WTC11 (cell line): ENCODE measurements around the gene SERF2.

Source experiments
- CTCF ChIP-seq: fragments of 200-600 bp; IDR thresholded peaks from 2 replicates; pipeline ENCODE4 v1.8.0; 2022; ENCODE audit warnings: antibody characterized with exemption
- FOXP1 ChIP-seq: sonication (generic); formaldehyde crosslinking; IDR thresholded peaks from 2 replicates; pipeline ENCODE4 v1.8.0; 2022; ENCODE audit warnings: missing genetic modification reagents, mild to moderate bottlenecking, moderate library complexity, borderline replicate concordance
- MAX ChIP-seq: sonication (generic); formaldehyde crosslinking; IDR thresholded peaks from 2 replicates; pipeline ENCODE4 v1.8.0; 2022; ENCODE audit warnings: mild to moderate bottlenecking, missing genetic modification reagents
- ZNF416 ChIP-seq: fragments of 250-450 bp; sonication (Bioruptor Pico); IDR thresholded peaks from 2 replicates; pipeline ENCODE4 v1.9.0; 2021; ENCODE audit warnings: mild to moderate bottlenecking, inconsistent platforms

- TF ChIP-seq CTCF = no peak
- no peak for TF ChIP-seq MAX
- TF ChIP-seq ZNF416 (CRISPR knock-in tag) = no peak
- TF ChIP-seq FOXP1 (CRISPR knock-in tag) = no peak
These were observed 53.3 kb downstream of the SERF2 start for GRCh38 chr15:43845421-43845820.
